SKM-1 treated with dmso at 0.1 percent for 144 hours (cell line): ENCODE data around the gene ADGRA1.
"Not testable (repeated sequence)": the region's sequence is repeated elsewhere in the genome, so short reads cannot be mapped to it uniquely, and the experiment has no call there.

Experiments
- DNase-seq: peaks from one replicate; lab custom pipeline; 2025; ENCODE audit not compliant: unreplicated experiment; lab: John Stamatoyannopoulos, UW

The ADGRA1 gene

GRCh38 chr10:133109711-133110110 is 22.0 kb downstream of the ADGRA1 start:
- DNase-seq = no peak

DNA sequence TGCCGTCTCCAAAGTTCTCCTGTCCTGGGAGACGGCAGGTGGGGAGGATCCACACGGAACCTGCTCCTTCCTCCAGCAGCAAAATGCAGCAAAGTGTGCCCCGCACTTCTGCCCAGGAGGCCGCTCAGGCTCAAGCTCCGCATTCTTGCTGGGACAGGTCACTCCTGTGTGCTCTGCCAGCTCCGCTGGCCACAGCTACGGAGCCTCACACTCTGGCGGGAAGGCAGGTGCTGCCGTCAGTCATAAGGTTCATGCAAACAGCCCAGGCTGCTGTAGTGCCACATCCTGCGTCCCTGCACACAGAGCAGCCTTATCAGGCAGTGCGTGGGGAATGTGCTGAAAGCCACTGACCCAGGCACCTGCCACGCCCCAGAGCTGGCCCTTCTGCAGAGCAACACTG is 22.4 kb downstream of the ADGRA1 start:
- DNase-seq = no peak

DNA sequence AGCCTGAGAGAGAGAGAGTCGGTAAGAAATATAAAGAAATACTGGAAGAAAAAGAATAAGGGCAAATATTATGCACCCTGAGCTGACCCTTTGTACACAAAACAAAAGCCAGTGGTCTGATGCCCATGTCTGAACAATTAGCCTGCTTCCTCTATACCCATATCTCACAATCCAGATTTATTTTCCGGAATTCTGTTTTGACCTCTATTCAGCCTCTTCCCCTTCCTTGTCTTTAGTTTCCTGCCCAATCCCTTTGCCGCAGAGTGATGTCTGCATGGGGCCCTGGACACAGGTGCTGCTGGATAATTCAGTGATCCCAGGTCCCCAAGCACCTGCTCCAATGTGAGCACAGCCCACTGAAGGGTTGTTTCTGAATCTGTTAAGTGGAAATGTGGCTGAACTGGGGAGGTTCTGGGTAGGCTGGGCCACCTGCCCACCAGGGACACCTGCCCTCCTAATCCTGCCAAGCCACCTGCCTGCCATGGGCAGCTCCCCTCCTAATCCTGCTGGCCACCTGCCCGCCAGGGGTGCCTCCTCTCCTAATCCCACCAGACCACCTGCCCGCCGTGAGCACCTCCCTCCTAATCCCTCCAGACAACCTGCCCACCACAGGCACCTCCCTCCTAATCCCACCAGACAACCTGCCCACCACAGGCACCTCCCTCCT is 23.0 kb downstream of the ADGRA1 start:
- no peak for DNase-seq

DNA sequence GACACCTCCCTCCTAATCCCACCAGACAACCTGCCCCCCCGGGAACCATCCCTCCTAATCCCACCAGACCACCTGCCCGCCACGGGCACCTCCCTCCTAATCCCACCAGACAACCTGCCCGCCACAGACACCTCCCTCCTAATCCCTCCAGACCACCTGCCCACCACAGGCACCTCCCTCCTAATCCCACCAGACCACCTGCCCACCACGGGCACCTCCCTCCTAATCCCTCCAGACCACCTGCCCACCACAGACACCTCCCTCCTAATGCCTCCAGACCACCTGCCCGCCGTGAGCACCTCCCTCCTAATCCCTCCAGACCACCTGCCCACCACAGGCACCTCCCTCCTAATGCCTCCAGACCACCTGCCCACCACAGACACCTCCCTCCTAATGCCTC is 23.9 kb downstream of the ADGRA1 start:
- DNase-seq = not testable (repeated sequence)

GRCh38 chr10:133113146-133113830 is 25.6 kb downstream of the ADGRA1 start:
- DNase-seq = no peak

GRCh38 chr10:133113847-133114246 is 26.1 kb downstream of the ADGRA1 start:
- DNase-seq = no peak

DNA sequence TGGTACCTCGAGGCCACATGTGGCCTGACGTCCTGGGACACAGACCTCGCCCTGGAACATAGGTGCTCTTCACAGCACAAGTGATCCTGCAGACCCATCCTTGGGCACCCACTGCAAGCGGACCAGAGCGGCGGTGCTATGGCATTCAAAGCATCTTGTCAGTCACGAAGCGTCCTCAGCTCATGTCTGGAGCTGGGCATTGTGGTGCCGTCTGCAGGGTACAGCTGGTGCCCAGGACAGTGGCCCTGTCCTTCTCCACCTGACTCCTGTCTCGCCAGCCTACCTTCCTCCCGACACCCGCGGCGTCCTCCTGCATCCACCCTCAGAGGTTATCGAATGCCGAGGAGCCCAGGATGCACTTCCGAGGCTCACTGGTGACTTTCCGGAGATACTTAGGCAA is 26.5 kb downstream of the ADGRA1 start:
- no peak for DNase-seq

DNA sequence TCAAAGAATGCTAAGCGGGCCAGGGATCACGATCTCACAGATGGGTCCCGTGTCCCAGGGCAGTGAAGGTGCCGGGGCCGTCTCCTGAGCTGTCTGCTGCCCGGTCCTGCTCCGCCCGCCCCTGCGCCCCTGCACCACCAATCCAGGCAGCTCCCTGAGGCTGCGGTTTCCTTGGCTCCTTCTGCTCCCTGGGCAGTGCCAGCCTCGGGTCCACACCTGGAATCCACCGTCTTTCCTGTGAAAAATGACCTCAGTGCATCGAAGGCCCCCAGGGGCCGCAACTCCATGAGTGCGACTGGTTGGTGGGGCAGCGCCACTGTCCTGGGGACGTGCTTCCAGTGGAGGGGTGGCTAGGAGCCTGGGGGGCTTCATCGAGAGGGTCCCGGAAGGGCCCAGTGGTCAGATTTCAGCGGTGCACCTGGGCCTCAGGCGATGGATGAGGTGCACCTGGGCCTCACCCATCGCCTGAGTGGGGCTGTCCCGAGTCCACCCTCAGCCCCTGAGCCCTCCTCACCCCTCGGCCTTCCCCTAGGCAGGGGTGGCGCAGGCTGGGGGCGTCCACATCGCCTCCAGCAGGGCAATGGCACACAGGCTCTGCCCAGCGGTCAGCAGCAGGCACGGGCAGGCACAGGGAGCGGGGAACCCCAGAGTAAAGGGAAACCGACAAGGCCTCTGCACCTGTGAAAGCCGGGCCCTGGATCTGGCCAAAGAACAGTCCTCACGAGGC is 27.2 kb downstream of the ADGRA1 start:
- no peak for DNase-seq

DNA sequence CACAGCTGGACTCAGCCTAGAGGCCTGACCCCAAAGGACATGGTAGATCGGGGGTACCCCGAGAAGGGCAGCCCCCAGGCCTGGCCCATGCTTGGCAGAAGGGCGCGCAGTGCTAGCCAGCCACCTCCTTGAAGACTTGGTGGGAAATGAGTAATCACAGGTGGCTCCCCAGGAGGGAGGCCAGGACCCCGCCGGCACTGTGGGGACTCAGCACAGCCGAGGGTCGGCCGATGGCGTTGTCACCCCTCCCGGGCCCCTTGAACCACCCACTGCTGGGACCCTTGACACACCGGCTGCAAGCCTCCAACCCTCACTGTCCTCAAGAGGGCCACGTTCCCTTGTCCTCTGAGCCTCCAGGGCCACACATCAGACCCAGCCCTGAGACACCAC is 27.7 kb downstream of the ADGRA1 start:
- no peak for DNase-seq

DNA sequence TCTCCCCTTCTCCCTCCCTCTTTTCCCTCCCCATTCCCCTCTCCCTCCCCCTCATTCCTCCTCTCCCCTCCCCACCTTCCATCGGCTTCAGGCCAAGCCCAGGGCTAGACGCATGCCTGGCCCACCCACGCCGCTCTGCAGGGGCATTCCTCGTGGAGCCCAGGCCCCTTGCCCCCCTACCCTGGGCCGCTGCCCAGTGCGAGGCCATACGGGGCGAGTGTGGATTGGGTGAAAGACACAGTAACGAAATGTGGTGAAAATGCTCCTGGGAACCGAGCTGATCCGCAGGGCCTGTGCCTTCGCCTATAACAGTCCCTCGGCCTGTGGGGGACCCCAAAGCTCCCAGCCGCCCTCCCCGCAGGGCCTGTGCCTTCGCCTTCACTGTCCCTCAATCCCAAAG is 28.3 kb downstream of the ADGRA1 start:
- no peak for DNase-seq

GRCh38 chr10:133116455-133116854 is 28.7 kb downstream of the ADGRA1 start:
- no peak for DNase-seq

DNA sequence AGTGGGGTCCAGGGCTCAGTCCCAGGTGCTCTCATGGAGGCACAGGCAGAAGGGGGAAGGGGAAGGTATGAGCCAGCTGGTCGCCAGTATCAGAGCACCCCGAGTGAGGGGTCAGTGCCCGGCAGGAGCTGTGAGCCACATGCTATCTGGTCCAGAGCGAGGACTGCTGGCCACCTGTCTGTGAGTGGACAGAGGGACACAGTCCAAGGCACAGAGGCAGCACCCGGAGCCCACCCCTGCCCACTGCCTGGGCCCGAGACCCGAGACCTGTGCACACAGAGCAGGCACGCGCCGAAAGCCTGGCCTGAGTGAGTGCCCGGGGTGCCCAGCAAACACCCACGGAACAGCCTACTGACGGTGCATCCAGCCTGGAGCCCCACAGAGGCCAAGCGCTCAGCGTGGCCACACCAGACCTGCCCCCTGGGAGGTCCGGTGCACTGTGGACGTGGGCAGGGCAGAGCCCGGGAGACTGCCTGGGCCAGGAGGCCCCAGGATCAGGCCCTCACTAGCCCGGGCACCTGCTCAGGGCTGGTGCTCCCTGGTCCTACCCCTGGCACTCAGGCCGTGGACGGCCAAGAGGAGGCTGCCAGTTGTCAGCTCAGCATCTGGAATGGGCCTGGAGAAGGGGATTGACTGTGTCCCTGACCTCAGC is 29.4 kb downstream of the ADGRA1 start:
- DNase-seq = no peak

DNA sequence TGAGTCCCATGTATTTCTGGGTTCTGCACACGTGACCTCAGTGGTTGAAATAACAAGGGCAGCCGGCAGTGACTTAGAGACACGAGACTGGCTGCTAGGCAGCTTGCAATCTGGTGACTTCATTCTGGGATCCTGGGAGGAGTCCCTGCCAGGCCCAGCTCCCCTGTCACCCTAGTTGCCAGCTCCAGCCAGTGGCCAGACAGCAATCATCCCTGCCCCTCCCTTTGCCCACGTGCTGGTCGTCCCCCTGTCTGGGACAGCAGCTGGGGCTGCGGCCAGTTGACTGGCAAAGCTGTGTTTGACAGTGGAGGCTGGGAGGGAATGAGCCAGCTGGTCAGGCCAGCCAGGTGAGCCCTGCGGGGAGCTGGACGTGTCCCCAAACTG is 30.0 kb downstream of the ADGRA1 start:
- DNase-seq = no peak

- no peak for DNase-seq
Observed at GRCh38 chr10:133121479-133121878, 33.8 kb downstream of the ADGRA1 start.

DNA sequence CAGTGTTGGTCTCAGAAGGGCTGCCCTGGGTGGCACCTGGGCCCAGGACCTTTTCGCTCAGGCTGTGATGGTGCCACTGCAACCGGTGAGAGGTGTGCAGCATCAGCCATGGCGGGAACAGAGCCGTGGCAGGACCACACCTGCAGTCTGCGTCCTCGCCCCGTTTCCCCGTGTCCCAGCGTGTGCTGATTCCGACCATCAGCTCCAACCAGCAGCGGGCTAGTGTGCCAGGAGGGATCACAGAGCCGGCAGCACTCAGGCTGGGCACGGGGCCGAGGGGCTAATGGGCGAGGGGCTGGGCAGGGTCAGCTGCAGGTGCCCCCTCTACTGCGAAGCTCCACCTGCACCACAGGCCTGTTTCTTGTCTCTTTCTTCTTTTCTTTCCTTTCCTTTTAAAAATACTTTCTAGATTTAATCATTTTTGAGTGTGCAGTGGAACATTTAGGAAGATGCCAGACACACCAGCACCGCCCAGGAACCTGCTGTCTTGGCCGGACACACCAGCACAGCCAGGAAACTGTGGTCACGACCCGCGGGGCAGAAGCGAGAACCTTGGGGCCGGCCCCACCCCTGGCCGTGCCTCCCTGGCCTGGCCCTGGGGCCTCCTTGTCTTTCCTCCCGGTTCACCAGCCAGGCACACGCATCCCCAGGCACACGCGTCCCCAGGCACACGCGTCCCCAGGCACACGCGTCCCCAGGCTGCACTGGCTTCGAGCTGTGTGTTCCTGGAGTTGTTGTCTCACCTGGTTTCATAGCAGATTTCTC is 34.6 kb downstream of the ADGRA1 start:
- no peak for DNase-seq

DNA sequence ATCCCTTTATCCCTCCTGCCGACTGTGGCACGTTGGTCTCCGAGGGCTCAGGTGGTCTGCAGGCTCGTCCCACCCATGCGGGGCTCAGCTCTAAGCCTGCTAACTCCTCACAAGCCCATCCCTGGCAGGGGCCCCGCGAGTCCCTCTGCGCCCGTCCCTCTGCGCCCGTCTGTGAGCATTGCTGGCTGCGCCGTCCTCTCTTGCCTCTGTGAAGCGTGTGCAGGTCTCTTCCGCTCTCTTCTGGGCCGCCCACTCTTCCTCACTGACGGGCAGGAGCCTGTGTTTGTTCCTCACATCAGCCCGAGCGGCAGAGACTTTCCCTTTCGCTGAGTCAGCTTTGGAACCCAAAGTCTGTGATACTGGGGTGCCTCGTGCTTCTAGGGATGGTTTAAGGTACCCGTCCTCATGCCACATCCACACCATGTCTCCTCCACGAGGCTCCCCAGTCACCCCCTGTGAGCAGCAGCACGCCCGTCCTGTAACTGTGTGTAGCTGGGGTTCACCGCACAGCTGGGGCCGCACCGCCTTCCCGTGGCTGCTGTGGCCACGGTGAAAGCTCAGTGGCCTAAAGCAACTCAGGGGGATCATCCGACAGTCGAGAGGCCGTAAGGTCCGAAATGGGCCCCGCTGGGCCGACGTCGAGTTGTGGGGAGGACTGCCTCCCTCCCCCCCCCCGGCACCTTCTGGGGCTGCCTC is 35.5 kb downstream of the ADGRA1 start:
- DNase-seq = no peak

DNA sequence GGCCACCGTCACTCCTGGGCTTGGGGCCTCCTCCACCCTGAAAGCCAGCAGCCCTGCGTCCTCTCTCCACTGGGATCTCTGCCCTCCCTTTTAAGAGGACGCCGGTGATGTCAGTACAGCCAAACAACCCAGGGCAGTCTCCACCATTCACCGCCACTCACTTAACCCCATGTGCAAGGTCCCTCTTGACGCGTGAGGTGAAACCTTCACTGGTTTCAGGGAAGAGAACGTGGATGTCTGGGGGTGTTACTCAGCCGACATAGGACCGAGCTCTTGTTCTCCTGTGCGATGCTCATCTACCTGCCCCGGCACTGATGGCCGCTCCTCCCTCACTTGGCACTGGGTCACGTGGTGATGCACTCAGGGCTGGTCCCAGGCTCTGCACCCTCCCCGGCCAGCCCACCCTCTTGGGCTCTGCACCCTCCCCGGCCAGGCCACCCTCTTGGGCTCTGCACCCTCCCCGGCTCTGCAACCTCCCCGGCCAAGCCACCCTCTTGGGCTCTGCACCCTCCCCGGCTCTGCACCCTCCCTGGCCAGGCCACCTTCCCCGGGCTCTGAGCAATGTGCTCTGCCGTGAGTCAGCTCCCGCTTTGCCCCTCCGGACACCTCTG is 36.1 kb downstream of the ADGRA1 start:
- DNase-seq = no peak

DNA sequence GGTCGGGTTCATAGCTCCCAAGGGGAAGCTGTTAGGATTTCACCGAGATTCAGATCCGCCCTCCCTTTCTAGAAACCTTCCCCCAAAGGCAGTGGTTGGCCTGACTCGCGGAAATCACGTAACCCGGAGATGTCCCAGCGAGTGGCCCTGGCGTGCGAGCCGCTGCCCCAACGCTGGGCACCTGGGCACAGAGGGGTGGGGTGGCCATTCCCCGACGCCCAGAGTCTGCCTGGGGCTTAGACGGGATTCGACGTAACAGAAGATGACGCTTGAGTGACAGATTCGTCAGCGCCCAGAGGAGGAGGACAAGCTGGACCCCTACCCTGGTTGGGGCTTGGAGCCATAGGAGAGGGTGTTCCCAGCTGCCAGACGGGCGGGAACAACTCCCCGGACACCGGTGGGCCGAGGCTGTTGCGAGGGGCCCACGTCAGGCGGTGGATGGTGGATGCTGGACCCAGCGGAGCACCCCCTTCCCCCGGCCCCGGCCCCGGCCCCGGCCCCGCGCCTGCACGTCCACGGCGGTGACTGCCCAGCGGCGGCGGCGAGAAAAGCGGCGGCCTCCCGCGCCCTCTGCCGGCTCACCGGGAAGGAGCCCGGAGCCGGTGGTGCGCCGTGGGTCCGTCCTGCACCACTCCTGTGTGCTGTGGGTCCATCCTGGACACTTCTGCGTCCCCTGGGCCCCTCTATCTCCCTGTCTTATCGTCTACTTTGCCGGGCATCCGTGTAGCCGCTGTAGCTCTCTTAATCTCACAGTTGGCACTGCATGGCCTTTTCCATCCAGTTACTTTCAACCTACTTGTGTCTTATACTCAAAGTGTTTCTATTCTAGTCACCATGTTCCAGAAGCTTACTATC is 36.9 kb downstream of the ADGRA1 start:
- DNase-seq = peak; percentile 7

DNA sequence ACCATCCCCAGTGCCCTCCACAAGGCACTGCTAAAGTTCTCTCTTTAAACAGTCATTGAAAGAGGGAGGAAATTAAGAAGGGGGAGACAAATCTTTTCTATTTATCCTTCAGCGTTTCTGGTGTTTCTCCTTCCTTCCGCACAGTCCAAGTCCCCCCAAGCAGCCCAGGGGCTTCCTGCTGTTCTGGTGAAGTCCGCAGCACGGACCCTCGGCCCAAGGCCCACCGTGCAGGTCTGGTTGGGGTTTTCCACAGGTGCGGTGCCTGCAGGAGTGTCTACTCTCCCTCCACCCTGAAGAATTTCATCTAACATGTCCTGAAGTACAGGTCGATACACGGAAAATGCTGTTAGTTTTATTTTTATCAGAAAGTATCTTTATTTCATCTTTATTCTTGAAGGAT is 38.2 kb downstream of the ADGRA1 start:
- DNase-seq = no peak
